MCF 10A (cell line): ENCODE results near the gene MUC5AC. TPM values are rescaled to one million over a fixed set of nuclear protein-coding genes. Genes with fewer than 3 reads are reported as not detected.

Experiments used
- Bru-seq: library from RNA; stranded (reverse); fragments of 400-500 nt; gene quantifications from one replicate; lab custom pipeline; 2021; lab: Mats Ljungman, UMichigan
- BruChase-seq, 2 experiments: library from RNA; stranded (reverse); fragments of 400-500 nt; gene quantifications; one replicate each; lab custom pipeline; 2021; lab: Mats Ljungman, UMichigan
- BruUV-seq: library from RNA; stranded (reverse); fragments of 400-500 nt; replicated peaks from 2 replicates; lab custom pipeline; 2021; lab: Mats Ljungman, UMichigan
- CTCF ChIA-PET: fragments of 300-600 bp; sonication (Branson Sonifier 250); formaldehyde crosslinking; extraction: SDS; loops from one replicate; lab custom pipeline; 2021; ENCODE audit warnings: antibody characterized with exemption, inconsistent platforms; lab: Yijun Ruan, JAX
- POLR2A ChIA-PET: fragments of 300-600, 350-650 bp; sonication (Branson Sonifier 250); formaldehyde crosslinking; extraction: SDS; loops from one replicate; lab custom pipeline; 2020; ENCODE audit warnings: antibody characterized with exemption, inconsistent platforms; lab: Yijun Ruan, JAX
- DNase-seq: peaks from one replicate; pipeline ENCODE4 v3.0.0-alpha.2; 2018; ENCODE audit not compliant: unreplicated experiment
- H3K27ac Mint-ChIP-seq: one replicate; pipeline ENCODE4 v1.8.0; 2022; ENCODE audit warnings: mild to moderate bottlenecking, low read depth, mixed read lengths; ENCODE audit not compliant: unreplicated experiment
- H3K27me3 Mint-ChIP-seq: one replicate; pipeline ENCODE4 v1.8.0; 2022; ENCODE audit warnings: mixed read lengths; ENCODE audit not compliant: insufficient read depth, unreplicated experiment
- H3K36me3 Mint-ChIP-seq: one replicate; pipeline ENCODE4 v1.8.0; 2022; ENCODE audit warnings: mild to moderate bottlenecking, moderate library complexity, mixed read lengths; ENCODE audit not compliant: insufficient read depth, unreplicated experiment
- H3K4me1 Mint-ChIP-seq: one replicate; pipeline ENCODE4 v1.8.0; 2022; ENCODE audit warnings: mixed read lengths; ENCODE audit not compliant: insufficient read depth, unreplicated experiment
- H3K4me3 Mint-ChIP-seq: one replicate; pipeline ENCODE4 v1.8.0; 2022; ENCODE audit warnings: mild to moderate bottlenecking, moderate library complexity, mixed read lengths; ENCODE audit not compliant: unreplicated experiment
- H3K9me3 Mint-ChIP-seq: one replicate; pipeline ENCODE4 v1.8.0; 2022; ENCODE audit warnings: mixed read lengths; ENCODE audit not compliant: unreplicated experiment
- CTCF ChIP-seq: fragments of 200-600 bp; IDR thresholded peaks from one replicate; pipeline ENCODE4 v1.8.0; 2022; ENCODE audit warnings: antibody characterized with exemption, mild to moderate bottlenecking; ENCODE audit not compliant: unreplicated experiment
- intact Hi-C: fragments of 100-400 bp; cut with micrococcal nuclease; formaldehyde crosslinking; loops from 2 replicates; pipeline ENCODE4 v1.14.1; 2022
- long read RNA-seq: library from polyadenylated mRNA; stranded (forward); transcript quantifications from one replicate; pipeline ENCODE4 v2.0.0, GENCODE V29; 2022
- total RNA-seq: library from RNA; stranded (reverse); gene quantifications from 2 replicates; pipeline ENCODE4 v1.2.3, GENCODE V29; 2022

Gene MUC5AC
- total RNA-seq, result not detected in 2 replicates
- Bru-seq, nascent RNA, result percentile 5 among the genes with signal in this experiment
- BruChase-seq, experiment 1, labeled RNA remaining after a 6-hour chase, result percentile 5 among the genes with signal in this experiment
- BruChase-seq, experiment 2, labeled RNA remaining after a 2-hour chase, result percentile 6 among the genes with signal in this experiment
- long read RNA-seq, result 0 reads

GRCh38 chr11:1157645-1158591 is at the start of gene MUC5AC:
Gene MUC5AC, plus strand, starts transcription at chr11:1157953. Its CDS starts 47 bp downstream, at chr11:1158000.
- no peak for DNase-seq
- no TSS peak for BruUV-seq
- TF ChIP-seq CTCF, result no peak
- no peak within 1 kb of the TSS for H3K27ac Mint-ChIP-seq
- CTCF ChIA-PET, result no interaction called here
- no peaks in the 10 kb centered on the region for H3K4me1 Mint-ChIP-seq
- intact Hi-C loops, result no loop called here
- no peaks in the 10 kb centered on the region for H3K9me3 Mint-ChIP-seq
- POLR2A ChIA-PET, result interaction anchor here (0.6 kb wide), 1 partner anchor 754 kb away, joined by 4 read pairs; no protein-coding TSS in a partner anchor
- H3K36me3 Mint-ChIP-seq, result no peaks in the 10 kb centered on the region
- no peaks in the 10 kb centered on the region for H3K27me3 Mint-ChIP-seq
- no peak within 1 kb of the TSS for H3K4me3 Mint-ChIP-seq

GRCh38 chr11:1108246-1108900 is 49.4 kb upstream of the MUC5AC start:
- DNase-seq, result no peak
- Mint-ChIP-seq H3K4me1 (no peaks in the 10 kb centered on the region), H3K36me3 (no peaks in the 10 kb centered on the region), H3K9me3 (no peaks in the 10 kb centered on the region), H3K4me3 (no peak overlapping the region), H3K27me3 (no peaks in the 10 kb centered on the region), H3K27ac (no peak overlapping the region)
- TF ChIP-seq CTCF, result no peak
- POLR2A ChIA-PET, result no interaction called here
- intact Hi-C loops, result no loop called here
- CTCF ChIA-PET, result no interaction called here
- no TSS peak for BruUV-seq

- ChIA-PET CTCF (interaction anchor here (0.6 kb wide), 1 partner anchor 468 kb away, joined by 5 read pairs; no protein-coding TSS in a partner anchor), POLR2A (no interaction called here)
- no peaks in the 10 kb centered on the region for H3K9me3 Mint-ChIP-seq
- no peak overlapping the region for H3K27ac Mint-ChIP-seq
- H3K4me3 Mint-ChIP-seq, result no peak overlapping the region
- H3K27me3 Mint-ChIP-seq, result no peaks in the 10 kb centered on the region
- H3K4me1 Mint-ChIP-seq, result no peaks in the 10 kb centered on the region
- DNase-seq, result no peak
- intact Hi-C loops, result no loop called here
- no peaks in the 10 kb centered on the region for H3K36me3 Mint-ChIP-seq
- no TSS peak for BruUV-seq
- TF ChIP-seq CTCF, result no peak
These were observed 48.4 kb upstream of the MUC5AC start for GRCh38 chr11:1109101-1109917.
